Ramos (cell line): ENCODE results near the gene ALKBH5.
"Not testable (repeated sequence)": the region's sequence is repeated elsewhere in the genome, so short reads cannot be mapped to it uniquely, and the experiment has no call there.

Source experiments
- in situ Hi-C: fragments of 300-500 bp; cut with MboI; formaldehyde crosslinking; loops from one replicate; pipeline ENCODE4 v1.14.3; 2022; ENCODE audit warnings: low sequenced_read_pairs; ENCODE audit not compliant: unreplicated experiment

ALKBH5 gene

GRCh38 chr17:18213666-18214270 lies 30.1 kb downstream of the ALKBH5 start:
- in situ Hi-C loops, result no loop called here

GRCh38 chr17:18216906-18217305 lies 33.3 kb downstream of the ALKBH5 start:
- in situ Hi-C loops, result not testable (repeated sequence)

GRCh38 chr17:18217412-18218015 lies 33.9 kb downstream of the ALKBH5 start:
- in situ Hi-C loops, result no loop called here

GRCh38 chr17:18218756-18219415 lies 35.3 kb downstream of the ALKBH5 start:
- in situ Hi-C loops, result no loop called here

GRCh38 chr17:18224053-18224386 lies 40.4 kb downstream of the ALKBH5 start:
- in situ Hi-C loops, result no loop called here

GRCh38 chr17:18224387-18225120 lies 40.9 kb downstream of the ALKBH5 start:
- in situ Hi-C loops, result no loop called here

GRCh38 chr17:18225121-18225641 lies 41.6 kb downstream of the ALKBH5 start, which contains the start of gene LLGL1:
Gene LLGL1 (plus strand): TSS chr17:18225635. CDS start chr17:18225683, 48 bp downstream.
- in situ Hi-C loops, result no loop called here

GRCh38 chr17:18225642-18226283 lies 42.1 kb downstream of the ALKBH5 start:
- in situ Hi-C loops, result no loop called here

- in situ Hi-C loops, result no loop called here
These were observed 42.8 kb downstream of the ALKBH5 start for GRCh38 chr17:18226284-18226945.

- in situ Hi-C loops, result no loop called here
These were observed 44.0 kb downstream of the ALKBH5 start for GRCh38 chr17:18227635-18228034.

GRCh38 chr17:18228176-18228682 lies 44.6 kb downstream of the ALKBH5 start:
- in situ Hi-C loops, result no loop called here

- in situ Hi-C loops, result no loop called here
These were observed 45.6 kb downstream of the ALKBH5 start for GRCh38 chr17:18229254-18229653.

- in situ Hi-C loops, result no loop called here
These were observed 46.1 kb downstream of the ALKBH5 start for GRCh38 chr17:18229771-18230170.

- in situ Hi-C loops, result no loop called here
These were observed 46.9 kb downstream of the ALKBH5 start for GRCh38 chr17:18230288-18231141.

- in situ Hi-C loops, result no loop called here
These were observed 47.5 kb downstream of the ALKBH5 start for GRCh38 chr17:18231164-18231563.

- in situ Hi-C loops, result no loop called here
These were observed 50.3 kb downstream of the ALKBH5 start for GRCh38 chr17:18233803-18234518.

- in situ Hi-C loops, result no loop called here
These were observed 51.3 kb downstream of the ALKBH5 start for GRCh38 chr17:18234853-18235380.

- in situ Hi-C loops, result no loop called here
These were observed 52.2 kb downstream of the ALKBH5 start for GRCh38 chr17:18235743-18236256.
